ENCODE results near the gene ZNF280B. TPM values are rescaled to one million over a fixed set of nuclear protein-coding genes. Genes with fewer than 3 reads are reported as not detected.
"Not testable (repeated sequence)": the region's sequence is repeated elsewhere in the genome, so short reads cannot be mapped to it uniquely, and the experiment has no call there.

Gene ZNF280B
- total RNA-seq, 1 donor from 2014 or later, result 0.04 TPM

GRCh38 chr22:22534604-22535415, 26.3 kb upstream of the ZNF280B start:
- ATAC-seq, result no peak

DNA sequence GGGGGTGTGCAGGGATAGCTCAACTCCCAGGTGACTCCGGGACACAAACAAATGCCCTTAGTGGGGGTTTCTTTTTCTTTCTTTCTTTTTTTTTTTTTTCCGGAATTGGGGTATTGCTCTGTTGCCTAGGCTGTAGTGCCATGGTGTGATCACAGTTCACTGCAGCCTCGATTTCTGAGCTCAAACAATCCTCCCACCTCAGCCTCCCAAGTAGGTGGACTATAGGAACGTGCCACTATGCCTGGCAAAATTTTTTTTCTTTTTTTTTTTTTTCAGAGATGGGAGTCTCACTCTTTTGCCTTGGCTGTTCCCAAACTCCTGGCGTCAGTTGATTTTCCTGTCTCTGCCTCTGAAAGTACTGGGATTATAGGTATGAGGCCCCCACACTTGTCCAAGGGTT, 25.3 kb upstream of the ZNF280B start:
- ATAC-seq, result no peak

- no peak for ATAC-seq
These were observed 24.9 kb upstream of the ZNF280B start for GRCh38 chr22:22533417-22533816.

- not testable (repeated sequence) for ATAC-seq
These were observed 24.1 kb upstream of the ZNF280B start for GRCh38 chr22:22532547-22533071.

- no peak for ATAC-seq
These were observed 23.4 kb upstream of the ZNF280B start for GRCh38 chr22:22531770-22532546.

DNA sequence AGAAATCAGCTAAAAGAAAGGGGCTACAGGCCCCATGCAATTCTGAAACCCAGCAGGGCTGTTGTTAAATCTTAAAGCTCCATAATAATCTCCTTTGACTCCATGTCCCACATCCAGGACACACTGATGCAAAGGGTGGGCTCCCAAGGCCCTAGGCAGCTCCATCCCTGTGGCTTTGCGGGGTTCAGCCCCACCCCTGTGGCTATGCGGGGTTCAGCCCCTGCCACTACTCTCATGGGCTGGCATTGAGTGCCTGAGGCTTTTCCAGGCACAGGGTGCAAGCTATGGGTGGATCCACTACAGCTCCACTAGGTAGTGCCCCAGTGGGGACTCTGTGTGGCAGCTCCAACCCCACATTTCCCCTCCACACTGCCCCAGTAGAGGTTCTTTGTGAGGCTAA, 20.2 kb upstream of the ZNF280B start:
- no peak for ATAC-seq

DNA sequence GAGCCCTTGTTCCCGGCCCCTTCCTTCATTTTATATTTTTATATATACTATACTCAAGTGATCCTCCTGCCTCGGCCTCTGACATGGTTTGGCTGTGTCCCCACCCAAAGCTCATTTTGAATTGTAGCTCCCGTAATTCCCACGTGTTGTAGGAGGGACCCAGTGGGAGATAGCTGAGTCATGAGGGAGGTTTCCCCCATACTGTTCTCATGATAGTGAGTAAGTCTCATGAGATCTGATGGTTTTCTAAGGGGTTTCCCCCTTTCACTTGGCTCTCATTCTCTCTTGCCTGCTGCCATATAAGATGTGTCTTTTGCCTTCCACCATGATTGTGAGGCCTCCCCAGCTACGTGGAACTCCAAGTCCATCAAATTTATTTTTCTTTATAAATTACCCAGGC, 18.8 kb upstream of the ZNF280B start:
- no peak for ATAC-seq

DNA sequence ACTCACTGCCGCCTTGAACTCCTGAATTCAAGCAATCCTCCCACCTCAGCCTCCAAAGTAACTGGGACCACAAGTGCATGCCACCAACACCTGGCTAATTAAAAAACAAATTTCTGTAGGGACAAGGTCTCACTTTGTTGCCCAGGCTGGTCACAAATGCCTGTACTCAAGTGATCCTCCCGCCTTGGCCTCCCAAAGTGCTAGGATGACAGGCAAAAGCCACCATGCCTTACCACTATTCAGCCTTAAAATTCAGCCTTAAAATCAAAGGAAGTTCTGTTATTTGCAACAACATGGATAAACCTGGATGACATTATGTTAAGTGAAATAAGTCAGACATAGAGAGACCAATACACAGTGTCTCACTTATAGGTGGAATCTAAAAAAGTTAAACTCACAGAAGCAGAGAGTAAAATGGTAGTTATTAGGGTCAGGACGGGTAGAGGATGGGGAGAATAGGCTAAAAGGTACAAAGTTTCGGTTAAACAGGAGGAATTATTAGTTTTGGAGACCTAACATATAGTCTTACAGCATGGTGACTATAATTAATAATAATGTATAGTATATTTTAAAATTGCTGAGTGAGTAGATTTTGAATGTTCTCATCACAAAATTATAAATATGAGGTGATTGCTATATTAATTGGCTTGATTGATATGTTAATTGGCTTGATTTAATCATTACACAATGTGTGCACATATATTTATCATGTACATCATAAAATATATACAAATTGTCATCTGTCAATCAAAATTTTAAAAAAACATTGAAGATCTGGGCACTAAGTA, 17.8 kb upstream of the ZNF280B start:
- no peak for ATAC-seq

GRCh38 chr22:22523494-22523893, 15.0 kb upstream of the ZNF280B start:
- no peak for ATAC-seq

- no peak for ATAC-seq
These were observed 13.1 kb upstream of the ZNF280B start for GRCh38 chr22:22521631-22522030.

- ATAC-seq, result no peak
These were observed 12.4 kb upstream of the ZNF280B start for GRCh38 chr22:22520667-22521602.

- ATAC-seq, result no peak
These were observed 11.6 kb upstream of the ZNF280B start, which contains the start of gene ZNF280A for GRCh38 chr22:22520020-22520656. TSS of gene ZNF280A (minus strand) at chr22:22520270. CDS start at chr22:22515630, 4,640 bp downstream.

GRCh38 chr22:22519591-22519990, 11.0 kb upstream of the ZNF280B start:
- no peak for ATAC-seq

- ATAC-seq, result no peak
These were observed 8.4 kb upstream of the ZNF280B start for GRCh38 chr22:22516992-22517391.

DNA sequence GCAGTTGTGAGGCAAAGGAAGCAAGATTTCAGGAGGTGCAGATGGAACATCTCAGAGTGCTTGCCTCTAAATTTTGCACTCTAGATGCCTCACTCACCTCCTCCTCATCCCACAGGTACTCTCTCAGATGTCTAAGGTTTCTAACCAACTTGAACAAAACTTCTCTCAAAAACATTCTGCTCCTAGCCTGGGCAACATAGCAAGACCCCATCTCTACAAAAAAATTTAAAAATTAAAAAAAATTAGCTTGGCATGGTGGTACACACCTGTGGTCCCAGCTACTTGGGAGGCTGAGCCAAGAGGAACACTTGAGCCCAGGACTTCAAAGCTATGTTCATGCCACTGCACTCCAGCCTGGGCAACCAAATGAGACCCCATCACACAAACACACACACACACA, 7.3 kb upstream of the ZNF280B start:
- ATAC-seq, result no peak

DNA sequence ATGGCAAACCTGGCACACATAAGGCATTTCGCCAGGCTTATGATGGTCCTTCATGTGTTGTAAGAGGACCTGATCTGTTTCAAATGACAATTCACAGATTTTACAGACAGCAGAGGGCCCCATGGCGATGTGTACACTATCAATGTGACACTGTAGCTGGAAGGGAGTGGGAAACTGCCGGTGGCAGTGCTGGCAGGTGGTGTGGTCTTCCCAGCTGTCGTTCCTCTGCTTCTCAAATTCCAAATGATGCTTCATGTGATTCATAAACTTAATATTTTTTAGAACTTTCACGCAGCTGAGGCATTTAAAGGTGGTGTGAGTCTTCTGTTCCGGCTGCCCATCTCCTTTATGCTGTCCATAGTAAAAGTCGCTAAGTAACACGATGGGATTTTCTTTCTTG, 5.9 kb upstream of the ZNF280B start:
- ATAC-seq, result not testable (repeated sequence)

- no peak for ATAC-seq
These were observed 5.1 kb upstream of the ZNF280B start for GRCh38 chr22:22513619-22514018.

GRCh38 chr22:22512951-22513350, 4.4 kb upstream of the ZNF280B start:
- ATAC-seq, result no peak

GRCh38 chr22:22510833-22511232, 2.3 kb upstream of the ZNF280B start:
- ATAC-seq, result not testable (repeated sequence)

GRCh38 chr22:22509912-22510311, 1.4 kb upstream of the ZNF280B start:
- not testable (repeated sequence) for ATAC-seq

GRCh38 chr22:22507743-22508273, 734 bp downstream of the ZNF280B start:
- no peak for ATAC-seq
